ENCODE measurements around the gene TMPRSS9.

Gene TMPRSS9

GRCh38 chr19:2365201-2365970 lies 5.3 kb downstream of the TMPRSS9 start:
- DNase-seq (ENCODE audit: low spot score) = no peak
- no peak for TF ChIP-seq CTCF (IDR thresholded peaks at IDR 0.05; ENCODE audit: extremely low read depth, insufficient read depth, missing control alignments)
- in situ Hi-C loops (cut with MboI; ENCODE audit: low pct_unique_long_range_greater_than_20kb, low sequenced_read_pairs, unreplicated experiment) = no loop called here

GRCh38 chr19:2371656-2372055 lies 11.6 kb downstream of the TMPRSS9 start:
- TF ChIP-seq CTCF (IDR thresholded peaks at IDR 0.05; ENCODE audit: extremely low read depth, insufficient read depth, missing control alignments) = no peak
- no peak for DNase-seq (ENCODE audit: low spot score)
- in situ Hi-C loops (cut with MboI; ENCODE audit: low pct_unique_long_range_greater_than_20kb, low sequenced_read_pairs, unreplicated experiment) = no loop called here

GRCh38 chr19:2372076-2372612 lies 12.1 kb downstream of the TMPRSS9 start:
- DNase-seq (ENCODE audit: low spot score) = no peak
- in situ Hi-C loops (cut with MboI; ENCODE audit: low pct_unique_long_range_greater_than_20kb, low sequenced_read_pairs, unreplicated experiment) = no loop called here
- TF ChIP-seq CTCF (IDR thresholded peaks at IDR 0.05; ENCODE audit: extremely low read depth, insufficient read depth, missing control alignments) = no peak

- TF ChIP-seq CTCF (IDR thresholded peaks at IDR 0.05; ENCODE audit: extremely low read depth, insufficient read depth, missing control alignments) = no peak
- DNase-seq (ENCODE audit: low spot score) = no peak
- in situ Hi-C loops (cut with MboI; ENCODE audit: low pct_unique_long_range_greater_than_20kb, low sequenced_read_pairs, unreplicated experiment) = no loop called here
Observed at GRCh38 chr19:2374808-2375207, 14.7 kb downstream of the TMPRSS9 start.

- DNase-seq (ENCODE audit: low spot score) = no peak
- no peak for TF ChIP-seq CTCF (IDR thresholded peaks at IDR 0.05; ENCODE audit: extremely low read depth, insufficient read depth, missing control alignments)
- in situ Hi-C loops (cut with MboI; ENCODE audit: low pct_unique_long_range_greater_than_20kb, low sequenced_read_pairs, unreplicated experiment) = no loop called here
Observed at GRCh38 chr19:2375353-2376121, 15.5 kb downstream of the TMPRSS9 start.

GRCh38 chr19:2376784-2377519 lies 16.9 kb downstream of the TMPRSS9 start:
- DNase-seq (ENCODE audit: low spot score) = no peak
- in situ Hi-C loops (cut with MboI; ENCODE audit: low pct_unique_long_range_greater_than_20kb, low sequenced_read_pairs, unreplicated experiment) = no loop called here
- TF ChIP-seq CTCF (IDR thresholded peaks at IDR 0.05; ENCODE audit: extremely low read depth, insufficient read depth, missing control alignments) = no peak

All from GM13977 (cell line).